HG02840 (cell line): ENCODE data around the gene PRKAB2.
"Not testable (repeated sequence)": the region's sequence is repeated elsewhere in the genome, so short reads cannot be mapped to it uniquely, and the experiment has no call there.

Source experiments
- ATAC-seq: cut with Tn5 transposase; IDR thresholded peaks from one replicate; pipeline ENCODE4 v1.9.1; 2021; ENCODE audit warnings: mild to moderate bottlenecking, moderate library complexity, moderate number of reproducible peaks; ENCODE audit not compliant: unreplicated experiment, low FRiP score

The PRKAB2 gene, protein sequence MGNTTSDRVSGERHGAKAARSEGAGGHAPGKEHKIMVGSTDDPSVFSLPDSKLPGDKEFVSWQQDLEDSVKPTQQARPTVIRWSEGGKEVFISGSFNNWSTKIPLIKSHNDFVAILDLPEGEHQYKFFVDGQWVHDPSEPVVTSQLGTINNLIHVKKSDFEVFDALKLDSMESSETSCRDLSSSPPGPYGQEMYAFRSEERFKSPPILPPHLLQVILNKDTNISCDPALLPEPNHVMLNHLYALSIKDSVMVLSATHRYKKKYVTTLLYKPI

DNA sequence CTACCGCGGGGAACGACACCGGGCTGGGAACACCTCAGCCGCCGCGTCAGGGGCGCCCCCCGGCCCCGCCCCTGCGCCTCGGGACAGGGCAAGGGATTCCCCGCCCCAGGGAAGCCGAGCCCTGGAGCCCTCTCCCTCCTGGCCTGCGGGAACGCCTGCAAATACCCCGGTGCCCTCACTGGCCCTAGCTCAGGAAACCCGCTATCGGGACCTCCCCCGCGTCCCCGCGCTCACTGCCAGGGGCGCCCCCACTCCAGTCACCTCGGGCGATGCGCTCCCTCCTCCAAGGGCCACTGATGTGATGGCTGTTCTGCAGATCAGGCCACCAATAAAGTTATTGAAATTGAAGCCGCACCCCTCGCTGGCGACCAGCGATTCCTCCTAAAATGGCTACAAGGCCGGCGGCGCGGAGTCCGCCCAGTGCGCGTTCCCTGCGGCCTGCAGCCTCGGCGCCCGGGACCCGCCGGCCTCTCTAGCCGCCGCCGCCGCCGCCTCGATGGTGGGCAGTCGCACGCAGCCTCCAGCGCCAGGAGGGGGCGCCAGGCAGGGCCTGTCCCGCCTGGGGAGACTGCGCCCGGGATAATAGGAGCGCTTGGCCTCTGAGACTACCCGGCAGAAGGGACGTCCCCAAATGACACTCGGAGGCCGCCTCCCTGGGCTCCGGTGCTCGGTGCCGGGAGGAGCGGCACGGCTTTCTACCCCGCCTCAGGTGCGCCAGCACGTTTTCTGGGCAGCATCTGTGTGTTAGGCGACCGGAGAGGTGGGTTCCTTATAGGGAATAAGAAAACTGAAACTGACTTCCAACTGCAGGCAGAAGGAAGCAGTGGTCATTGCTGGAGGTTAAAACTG is at the start of gene PRKAB2:
PRKAB2 (minus strand) TSS at position 303 of the 849 bp plus-strand sequence. CDS start 326 bp downstream, outside the sequence.
- peak; percentile 87 for ATAC-seq

DNA sequence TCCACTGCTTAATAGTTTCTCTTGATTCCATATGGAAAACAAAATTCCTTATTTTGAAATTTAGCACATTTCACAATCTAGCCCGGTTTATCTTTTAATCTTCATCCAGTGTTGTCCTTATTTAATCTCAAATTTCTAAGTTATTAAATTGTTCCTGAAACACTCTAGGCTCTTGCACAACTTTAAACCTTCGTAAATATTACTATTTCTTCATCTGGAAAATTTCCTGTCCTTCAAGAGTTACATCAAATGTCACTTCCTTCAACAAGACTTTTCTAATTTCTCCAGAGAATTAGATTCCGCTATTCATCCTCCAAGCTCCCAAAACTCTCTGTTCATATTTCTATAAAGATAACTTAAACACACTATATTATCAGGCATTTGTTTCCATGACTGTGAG is 46.3 kb upstream of the PRKAB2 start:
- ATAC-seq: no peak

DNA sequence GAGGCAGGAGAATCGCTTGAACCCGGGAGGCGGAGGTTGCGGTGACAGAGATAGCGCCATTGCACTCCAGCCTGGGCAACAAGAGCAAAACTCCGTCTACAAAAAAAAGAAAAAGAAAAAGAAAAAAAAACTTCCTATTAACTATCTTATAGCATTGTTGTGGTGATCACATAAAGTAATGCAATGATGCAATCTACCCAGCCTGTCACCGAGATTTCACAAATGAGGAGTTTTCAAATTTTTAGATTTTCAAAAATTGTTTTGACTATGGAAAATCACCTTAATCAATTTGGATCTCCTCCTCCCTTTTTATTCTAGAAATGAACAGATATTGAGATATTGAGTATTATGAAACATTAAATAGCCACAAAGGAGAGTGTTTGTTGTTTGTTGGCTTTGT is 44.9 kb upstream of the PRKAB2 start:
- ATAC-seq: no peak

DNA sequence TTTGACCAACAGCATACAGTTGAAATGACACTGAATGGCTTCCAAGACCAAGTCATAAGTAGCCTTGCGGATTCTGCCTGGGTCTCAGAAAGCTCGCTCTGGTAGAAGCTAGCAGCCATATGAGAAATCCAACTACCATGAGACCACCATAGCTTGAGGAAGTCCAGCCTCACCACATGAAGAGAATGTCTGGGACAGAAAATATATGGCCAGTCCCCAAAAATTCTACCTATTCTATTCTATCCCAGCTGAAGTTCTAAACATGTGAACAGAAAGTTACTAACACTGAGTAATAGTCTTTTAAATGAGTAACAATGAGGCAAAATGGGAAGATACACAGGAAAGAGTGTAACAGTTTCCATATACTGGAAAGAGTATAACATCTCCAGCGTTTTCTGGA is 43.9 kb upstream of the PRKAB2 start:
- ATAC-seq: no peak

DNA sequence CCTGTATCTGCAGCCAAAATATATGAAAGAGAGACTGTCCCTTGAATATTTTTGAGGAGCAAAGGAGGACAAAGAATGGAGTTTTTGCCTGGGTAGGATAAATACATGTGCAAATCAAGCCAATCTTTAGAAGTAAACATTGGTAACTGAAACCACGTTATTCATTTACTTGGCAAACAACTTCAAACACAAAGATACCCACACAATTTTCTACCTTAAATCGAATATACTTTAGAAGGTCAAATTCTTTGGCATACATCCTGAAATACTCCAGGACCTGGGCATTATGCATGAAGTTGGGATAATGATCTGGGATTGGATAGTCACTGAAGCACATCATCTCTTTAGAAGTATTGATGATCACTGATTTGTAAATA is 43.3 kb upstream of the PRKAB2 start:
- ATAC-seq: no peak

DNA sequence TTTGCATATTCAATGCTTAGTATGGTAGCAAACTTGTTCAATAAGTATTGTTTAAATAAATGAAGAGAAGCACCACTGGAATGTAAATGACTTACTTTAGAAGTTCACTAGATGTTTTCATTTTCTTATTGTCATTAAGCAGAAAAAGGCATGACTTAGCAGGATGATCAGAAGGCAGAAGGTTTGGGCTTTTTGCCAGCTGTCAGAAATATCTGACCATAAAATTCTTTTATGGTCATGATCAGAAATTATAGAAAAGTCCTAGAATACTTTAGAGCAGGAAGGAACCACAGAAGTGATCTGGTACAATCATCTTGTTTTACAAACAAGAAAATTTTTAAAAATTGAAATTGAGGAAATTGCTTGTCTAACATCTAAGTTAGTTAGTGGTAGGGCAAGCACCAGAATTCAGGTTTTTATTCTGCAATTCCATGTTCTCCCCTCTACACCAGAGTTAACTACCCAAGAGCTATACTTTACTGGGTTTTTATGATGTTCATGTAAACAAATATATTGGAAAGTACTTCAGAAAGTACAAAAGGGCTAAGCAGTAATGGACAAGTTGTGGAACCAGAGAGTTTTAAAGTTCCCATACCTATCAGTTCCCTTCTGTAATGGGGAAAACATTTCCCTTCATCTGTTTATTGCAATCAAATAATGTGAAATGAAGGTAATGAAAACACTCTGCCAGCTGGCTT is 42.7 kb upstream of the PRKAB2 start:
- no peak for ATAC-seq

DNA sequence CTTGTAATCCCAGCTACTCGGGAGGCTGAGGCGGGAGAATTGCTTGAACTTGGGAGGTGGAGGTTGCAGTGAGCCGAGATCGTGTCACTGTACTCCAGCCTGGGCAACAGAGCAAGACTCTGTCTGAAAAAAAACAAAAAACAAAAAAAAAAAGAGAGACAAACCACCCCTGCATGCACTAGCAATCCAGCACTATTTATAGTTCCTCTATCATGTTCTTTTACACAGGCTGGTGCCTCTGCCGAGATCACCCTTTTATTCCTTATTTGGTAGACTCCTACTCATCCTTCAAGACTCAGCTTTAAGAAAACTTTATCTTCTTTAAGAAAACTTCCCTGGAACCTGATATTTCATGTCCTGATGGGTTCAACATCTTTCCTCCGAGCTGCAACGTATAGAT is 42.1 kb upstream of the PRKAB2 start:
- no peak for ATAC-seq

DNA sequence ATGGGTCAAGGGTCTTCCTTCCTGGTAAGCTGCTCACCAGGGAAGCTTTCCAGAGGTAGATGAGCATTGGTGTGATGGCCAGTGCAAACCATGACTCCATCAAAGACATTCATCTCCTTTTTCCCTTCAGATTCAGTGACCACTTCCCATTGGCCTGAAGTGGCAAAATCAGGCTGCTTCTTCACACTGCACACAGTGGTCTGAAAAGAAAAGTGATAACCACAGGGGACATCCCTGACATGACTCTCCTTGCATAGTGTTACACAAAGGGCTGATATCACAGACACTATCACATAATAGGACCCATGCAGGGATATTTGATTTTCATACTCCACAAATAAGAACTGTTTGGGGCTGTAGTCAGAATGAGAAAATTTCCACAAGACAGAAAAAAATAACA is 41.0 kb upstream of the PRKAB2 start:
- ATAC-seq: no peak

DNA sequence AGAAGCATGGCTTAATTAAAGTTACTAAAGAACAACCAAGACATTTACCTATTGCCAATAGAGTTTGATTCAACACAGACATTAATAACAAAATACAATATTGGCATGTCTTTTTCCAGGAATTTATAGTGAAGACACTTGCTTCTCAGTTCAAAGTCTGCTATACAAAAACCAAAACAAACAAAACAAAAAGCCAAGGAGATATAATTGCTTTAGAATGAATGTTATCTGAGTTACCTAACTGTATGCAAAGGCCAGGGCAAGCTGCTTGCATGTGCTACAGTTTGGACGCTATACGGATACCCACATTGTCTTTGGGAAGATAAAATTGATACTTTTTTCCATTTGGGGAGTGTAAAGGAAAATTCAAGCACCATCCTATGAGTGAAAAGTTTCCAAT is 39.3 kb upstream of the PRKAB2 start:
- ATAC-seq: no peak

DNA sequence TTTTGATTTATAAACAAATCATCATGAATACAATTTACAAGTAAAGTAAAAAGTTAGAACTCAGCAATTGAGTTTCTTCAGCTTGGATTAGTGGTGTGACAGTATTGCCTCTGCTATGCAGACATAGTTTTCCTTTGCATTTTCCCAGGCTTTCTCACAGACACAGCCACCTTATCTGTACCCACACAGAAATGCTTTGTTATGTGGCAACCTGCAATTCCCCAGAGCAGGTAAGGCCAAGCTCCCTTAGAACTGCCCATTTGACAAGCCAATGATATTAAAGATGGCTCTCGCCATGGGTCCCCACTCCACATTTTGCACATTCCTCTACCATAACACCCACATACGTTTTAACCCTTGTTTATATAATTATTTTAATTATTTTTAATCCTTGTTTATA is 38.7 kb upstream of the PRKAB2 start:
- ATAC-seq: no peak

DNA sequence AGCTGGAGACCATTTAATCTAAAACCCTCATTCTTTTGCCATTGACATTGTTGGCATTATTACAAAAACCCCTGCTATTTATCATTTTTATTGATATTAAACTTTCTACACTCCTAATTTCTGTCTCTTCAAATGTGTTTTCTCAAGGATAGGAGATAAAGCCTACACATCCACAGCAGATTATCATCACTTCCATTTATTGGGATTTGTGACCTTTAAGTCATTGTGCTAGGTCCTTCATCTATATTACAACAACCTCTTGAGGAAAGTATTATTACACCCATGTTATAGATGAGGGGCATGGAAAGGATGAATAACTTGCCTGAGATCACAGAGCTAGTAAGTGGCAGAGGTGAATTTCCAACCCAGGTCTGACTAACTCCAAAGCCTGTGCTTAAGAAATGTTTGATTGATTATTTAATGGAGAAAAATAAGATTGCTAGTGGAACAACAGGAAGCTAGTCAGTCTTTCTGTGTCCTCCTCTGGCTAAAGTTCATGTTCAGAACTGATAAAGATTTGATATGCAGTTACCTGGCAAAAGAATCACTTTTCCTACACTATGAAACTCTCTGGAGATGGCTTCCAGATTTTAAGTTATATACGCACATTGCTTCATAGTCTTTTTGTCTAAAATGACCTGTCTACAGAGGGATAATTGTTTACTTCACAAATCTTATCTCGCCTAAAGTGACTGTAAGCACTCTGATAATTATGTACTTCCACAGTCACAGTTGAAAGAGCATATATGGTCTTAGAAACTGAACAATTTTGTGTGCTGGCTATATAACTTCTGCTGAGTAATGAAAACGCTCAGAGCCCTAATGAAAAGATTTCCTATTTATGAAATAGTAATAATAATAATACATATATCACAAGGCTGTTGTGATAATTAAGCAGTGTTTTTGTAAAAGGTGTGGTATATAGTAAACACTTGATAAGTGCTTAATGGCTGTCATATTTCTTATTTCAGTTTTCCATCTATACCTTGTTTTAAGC is 37.9 kb upstream of the PRKAB2 start:
- ATAC-seq: no peak

DNA sequence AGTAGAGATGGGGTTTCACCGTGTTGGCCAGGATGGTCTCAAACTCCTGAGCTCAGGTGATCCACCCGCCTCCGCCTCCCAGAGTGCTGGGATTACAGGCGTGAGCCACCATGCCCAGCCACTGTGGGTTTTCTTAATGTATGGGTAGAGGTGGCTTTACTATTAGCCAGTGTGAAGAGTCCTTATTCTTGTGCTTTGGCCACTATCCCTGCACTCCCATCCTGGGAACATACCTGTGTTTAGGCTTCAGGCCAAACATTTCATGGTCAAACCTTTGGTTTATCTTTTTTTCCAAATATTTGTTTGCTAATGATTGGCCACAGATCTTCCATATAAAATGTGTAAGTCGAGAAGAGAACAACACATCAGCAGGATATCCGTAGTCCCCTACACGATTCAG is 36.3 kb upstream of the PRKAB2 start:
- no peak for ATAC-seq

DNA sequence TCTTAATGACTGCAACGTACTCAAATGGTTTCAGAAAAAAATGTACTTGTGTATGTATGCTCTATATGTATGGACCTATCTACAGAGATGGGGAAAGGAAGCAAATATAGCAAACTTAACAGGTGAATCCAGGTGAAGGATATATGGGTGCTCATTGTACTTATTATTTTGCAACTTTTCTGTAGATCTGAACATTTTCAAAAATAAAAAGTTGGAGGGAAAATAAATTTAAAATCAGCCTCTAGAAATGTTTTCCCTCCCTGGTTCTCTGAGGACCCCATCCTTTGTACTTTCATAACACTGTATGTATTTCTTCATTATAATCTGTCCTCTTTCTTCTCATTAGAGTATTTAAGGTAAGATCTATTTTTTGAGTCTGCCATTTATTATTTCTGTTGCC is 34.9 kb upstream of the PRKAB2 start:
- ATAC-seq: no peak

DNA sequence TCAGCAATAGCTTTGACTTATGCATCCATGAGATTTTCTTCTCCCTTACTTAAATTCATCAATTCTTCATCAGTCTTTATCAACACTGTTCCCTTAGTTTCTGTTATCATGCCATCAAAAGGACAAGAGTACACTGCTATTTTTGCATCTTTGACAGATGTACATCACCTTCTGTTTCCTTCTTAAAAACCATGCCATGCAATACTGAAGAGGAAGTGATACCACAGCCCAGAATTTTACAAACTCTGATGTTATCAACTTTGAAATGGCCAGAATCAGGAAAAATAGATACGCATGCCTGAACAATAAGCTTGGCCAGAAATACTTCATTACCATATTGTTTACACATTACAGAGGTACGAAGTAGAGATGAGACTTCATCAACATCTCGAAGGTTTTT is 31.8 kb upstream of the PRKAB2 start:
- ATAC-seq: no peak

DNA sequence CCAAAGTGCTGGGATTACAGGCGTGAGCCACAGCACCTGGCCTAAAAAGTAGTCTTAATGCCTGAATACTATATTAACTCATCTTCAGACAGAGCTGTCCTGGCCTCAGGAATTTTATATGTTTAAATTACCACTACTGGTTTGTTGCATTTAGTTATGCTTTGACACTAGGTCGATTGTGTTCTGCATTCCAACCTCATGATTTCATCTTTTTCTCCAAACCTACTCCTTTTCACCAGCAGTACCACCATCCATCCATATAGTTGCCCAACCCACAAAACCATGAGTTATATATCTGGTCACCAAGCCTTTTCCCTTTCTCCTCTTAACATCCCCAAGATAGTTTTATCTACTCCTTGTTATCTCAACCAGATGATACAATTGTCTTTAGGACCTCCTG is 30.3 kb upstream of the PRKAB2 start:
- ATAC-seq: no peak

DNA sequence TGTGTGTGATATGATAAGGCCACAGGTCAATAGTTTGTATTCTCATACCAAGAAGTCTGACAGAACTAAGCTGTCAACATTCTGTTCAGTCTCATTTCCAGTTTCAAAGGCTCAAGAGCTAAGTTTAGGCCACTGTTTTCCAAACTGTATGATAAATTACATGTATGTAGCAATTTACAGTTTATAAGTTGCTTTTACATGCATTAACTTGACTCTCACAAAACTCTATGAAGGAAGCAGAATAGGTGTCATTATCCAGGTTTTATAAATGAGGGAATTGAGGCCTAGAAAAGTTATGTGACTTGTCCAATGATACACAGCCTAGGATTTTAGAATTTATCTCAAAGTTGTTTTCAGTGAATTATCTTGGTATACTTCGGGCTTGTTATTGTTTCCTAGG is 29.5 kb upstream of the PRKAB2 start:
- no peak for ATAC-seq

DNA sequence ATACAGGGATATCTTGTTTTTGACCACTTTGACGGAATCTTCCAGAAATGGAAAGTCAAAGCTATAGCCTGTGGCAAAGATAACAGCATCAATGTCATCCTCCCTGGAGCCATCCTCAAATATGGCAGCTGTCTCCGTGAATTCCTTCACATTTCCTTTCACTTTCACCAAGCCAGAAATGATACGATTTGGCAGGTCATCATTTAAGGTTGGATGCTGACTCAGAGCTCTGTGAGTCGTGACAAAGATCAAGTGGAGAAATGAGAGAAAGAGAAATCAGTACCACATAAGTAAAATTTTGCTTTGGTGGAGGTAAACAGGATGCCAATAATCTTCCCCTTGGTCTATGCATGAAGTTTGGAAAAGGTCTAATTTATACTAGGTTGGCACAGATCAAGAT is 29.0 kb upstream of the PRKAB2 start:
- ATAC-seq: no peak

DNA sequence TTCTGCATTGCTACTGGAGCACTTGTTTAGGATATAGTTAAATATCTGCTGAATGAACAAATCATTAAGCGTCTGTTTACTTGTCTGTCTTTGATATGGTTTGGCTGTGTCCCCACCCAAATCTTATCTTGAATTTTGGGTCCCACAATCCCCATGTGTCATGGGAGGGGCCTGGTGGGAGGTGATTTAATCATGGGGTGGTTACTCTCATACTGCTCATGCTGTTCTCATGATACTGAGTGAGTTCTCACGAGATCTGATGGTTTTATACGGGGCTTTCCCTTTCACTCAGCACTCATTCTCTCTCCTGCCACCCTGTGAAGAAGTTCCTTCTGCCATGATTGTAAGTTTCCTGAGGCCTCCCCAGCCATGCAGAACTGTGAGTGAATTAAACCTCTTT is 25.1 kb upstream of the PRKAB2 start:
- ATAC-seq: not testable (repeated sequence)

DNA sequence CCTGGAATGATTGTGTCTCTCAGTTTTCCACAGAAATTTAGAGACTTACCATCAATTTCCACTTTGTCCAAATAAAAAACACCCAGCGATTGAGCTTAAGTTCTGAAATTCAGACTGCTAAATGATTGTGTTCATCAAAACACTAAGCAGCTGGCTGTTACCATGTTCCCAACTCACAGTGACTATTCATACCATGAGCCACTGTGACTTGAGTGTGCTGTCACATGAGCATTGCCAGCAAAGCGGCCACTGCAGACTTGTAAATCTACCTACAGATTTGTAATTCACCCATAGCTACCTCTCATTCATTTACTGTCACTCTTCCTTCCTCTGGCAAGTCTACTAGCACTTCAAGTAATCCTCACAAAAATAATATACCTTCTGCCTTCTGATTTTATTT is 17.2 kb upstream of the PRKAB2 start:
- no peak for ATAC-seq

DNA sequence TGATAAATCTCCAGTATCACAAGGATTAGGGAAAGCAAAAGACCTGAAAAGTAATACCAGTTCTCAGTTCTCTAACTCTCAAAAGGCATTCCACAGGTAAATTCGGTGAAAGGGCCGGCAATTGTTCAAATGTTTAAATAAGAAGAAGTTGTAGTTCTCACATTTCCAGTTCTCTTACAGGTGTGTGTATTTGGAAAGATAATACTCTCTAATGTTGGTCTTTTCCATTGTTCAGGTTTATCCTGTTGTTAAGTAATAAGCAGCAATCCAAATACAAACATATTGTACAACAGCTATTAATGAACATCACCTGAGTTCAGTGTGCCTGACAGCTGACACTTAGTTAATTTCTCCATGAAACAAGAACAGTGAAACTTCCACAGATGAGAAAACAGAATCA is 13.2 kb upstream of the PRKAB2 start:
- ATAC-seq: no peak
